ENCODE results near the gene MOV10. TPM values are rescaled to one million over a fixed set of nuclear protein-coding genes. Genes with fewer than 3 reads are reported as not detected.

The MOV10 gene
- total RNA-seq, 1 donor, result 38.7 TPM

DNA sequence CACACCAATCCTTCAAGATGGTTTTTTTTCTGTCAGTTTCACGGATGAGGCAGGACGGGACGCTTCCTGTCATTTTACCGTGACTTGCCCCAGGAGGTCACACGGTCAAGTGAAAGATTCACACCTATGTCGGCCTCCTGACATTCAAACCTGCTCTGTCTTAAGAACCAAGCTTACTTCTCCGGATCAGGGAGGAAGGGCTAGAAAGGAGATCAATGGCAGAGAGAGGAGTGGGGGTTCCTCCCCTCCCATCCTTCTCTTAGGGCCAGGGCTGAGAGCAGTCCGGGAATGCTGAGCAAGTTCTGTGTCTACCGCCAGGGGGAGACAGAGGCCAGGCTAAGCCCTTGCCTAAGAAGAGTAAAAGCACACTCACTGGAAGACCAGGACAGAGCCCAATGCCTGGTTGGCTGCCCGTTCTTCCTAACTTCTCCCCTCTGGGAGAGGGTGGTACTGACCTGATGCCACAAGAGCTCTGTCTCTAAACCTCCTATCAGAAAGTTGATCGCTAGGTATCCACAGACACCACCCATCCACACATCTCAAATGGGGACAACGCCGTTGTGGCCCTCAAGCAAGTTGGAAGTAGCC lies 41.8 kb downstream of the MOV10 start:
- H3K4me2 ChIP-seq (ENCODE audit: insufficient read depth, low read length), result peak overlapping the region; percentile 97
- H3K27me3 ChIP-seq (ENCODE audit: insufficient read depth, low read length), result no peaks in the 10 kb centered on the region
- peak; percentile 99 for DNase-seq (ENCODE audit: insufficient read length, low spot score, missing footprints)
- no peak overlapping the region for H3K27ac ChIP-seq (ENCODE audit: low read depth, low read length)
- H3K4me1 ChIP-seq (ENCODE audit: insufficient read depth, low read length), result peaks cover 12% of the 10 kb centered on the region
- peak overlapping the region; percentile 93 for H2AFZ ChIP-seq (ENCODE audit: low read length)
- H3K4me3 ChIP-seq (ENCODE audit: insufficient read depth, low read length), result peak overlapping the region; percentile 79
- H3K79me2 ChIP-seq (ENCODE audit: insufficient read depth, low read length), result no peaks in the 10 kb centered on the region
- H3K9me3 ChIP-seq (ENCODE audit: low read depth, low read length), result no peaks in the 10 kb centered on the region
- no peaks in the 10 kb centered on the region for H3K36me3 ChIP-seq (ENCODE audit: insufficient read depth, low read length)
- TF ChIP-seq, protein P1, sequence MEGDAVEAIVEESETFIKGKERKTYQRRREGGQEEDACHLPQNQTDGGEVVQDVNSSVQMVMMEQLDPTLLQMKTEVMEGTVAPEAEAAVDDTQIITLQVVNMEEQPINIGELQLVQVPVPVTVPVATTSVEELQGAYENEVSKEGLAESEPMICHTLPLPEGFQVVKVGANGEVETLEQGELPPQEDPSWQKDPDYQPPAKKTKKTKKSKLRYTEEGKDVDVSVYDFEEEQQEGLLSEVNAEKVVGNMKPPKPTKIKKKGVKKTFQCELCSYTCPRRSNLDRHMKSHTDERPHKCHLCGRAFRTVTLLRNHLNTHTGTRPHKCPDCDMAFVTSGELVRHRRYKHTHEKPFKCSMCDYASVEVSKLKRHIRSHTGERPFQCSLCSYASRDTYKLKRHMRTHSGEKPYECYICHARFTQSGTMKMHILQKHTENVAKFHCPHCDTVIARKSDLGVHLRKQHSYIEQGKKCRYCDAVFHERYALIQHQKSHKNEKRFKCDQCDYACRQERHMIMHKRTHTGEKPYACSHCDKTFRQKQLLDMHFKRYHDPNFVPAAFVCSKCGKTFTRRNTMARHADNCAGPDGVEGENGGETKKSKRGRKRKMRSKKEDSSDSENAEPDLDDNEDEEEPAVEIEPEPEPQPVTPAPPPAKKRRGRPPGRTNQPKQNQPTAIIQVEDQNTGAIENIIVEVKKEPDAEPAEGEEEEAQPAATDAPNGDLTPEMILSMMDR (IDR thresholded peaks at IDR 0.05; ENCODE audit: extremely low read depth, low read depth, low read length), result peak; percentile 99
- H4K20me1 ChIP-seq (ENCODE audit: insufficient read depth, low read length), result no peaks in the 10 kb centered on the region

DNA sequence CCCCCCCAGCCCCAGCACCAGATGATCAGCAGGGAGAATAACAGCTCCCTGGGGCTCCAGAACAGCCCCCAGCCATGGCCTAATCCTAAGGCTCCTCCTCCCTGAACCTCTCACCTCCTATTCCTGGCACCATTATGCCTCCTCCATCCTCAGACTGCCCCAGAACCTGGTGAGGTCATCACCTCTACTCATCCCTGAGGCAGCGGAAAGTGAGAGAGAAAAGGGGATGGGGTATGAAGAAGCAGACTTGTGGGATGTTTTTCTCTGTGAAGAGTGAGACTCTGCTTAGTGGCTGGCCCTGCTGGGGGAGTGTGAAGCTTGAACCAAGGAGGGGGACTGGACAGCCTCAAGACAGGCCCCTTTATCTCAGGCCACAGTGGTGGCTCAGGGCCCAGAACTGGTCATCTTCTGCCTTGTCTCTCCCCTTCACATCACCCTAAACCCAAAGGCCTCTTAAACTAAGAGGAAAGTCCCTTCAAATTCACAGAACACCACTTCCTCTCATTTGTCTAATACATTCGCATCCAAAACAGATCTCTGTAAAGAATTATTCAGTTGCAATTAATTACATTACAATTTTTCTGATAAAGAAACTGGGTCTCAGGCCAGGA lies 42.9 kb downstream of the MOV10 start:
- H3K27ac ChIP-seq (ENCODE audit: low read depth, low read length), result no peak overlapping the region
- no peak overlapping the region for H2AFZ ChIP-seq (ENCODE audit: low read length)
- no peaks in the 10 kb centered on the region for H3K36me3 ChIP-seq (ENCODE audit: insufficient read depth, low read length)
- H3K4me3 ChIP-seq (ENCODE audit: insufficient read depth, low read length), result no peak overlapping the region
- H3K4me1 ChIP-seq (ENCODE audit: insufficient read depth, low read length), result peaks cover 14% of the 10 kb centered on the region
- no peaks in the 10 kb centered on the region for H3K27me3 ChIP-seq (ENCODE audit: insufficient read depth, low read length)
- H3K79me2 ChIP-seq (ENCODE audit: insufficient read depth, low read length), result no peaks in the 10 kb centered on the region
- H4K20me1 ChIP-seq (ENCODE audit: insufficient read depth, low read length), result no peaks in the 10 kb centered on the region
- TF ChIP-seq, protein P1 (IDR thresholded peaks at IDR 0.05; ENCODE audit: extremely low read depth, low read depth, low read length), result no peak
- H3K4me2 ChIP-seq (ENCODE audit: insufficient read depth, low read length), result no peak overlapping the region
- DNase-seq (ENCODE audit: insufficient read length, low spot score, missing footprints), result peak; percentile 58
- H3K9me3 ChIP-seq (ENCODE audit: low read depth, low read length), result no peaks in the 10 kb centered on the region

DNA sequence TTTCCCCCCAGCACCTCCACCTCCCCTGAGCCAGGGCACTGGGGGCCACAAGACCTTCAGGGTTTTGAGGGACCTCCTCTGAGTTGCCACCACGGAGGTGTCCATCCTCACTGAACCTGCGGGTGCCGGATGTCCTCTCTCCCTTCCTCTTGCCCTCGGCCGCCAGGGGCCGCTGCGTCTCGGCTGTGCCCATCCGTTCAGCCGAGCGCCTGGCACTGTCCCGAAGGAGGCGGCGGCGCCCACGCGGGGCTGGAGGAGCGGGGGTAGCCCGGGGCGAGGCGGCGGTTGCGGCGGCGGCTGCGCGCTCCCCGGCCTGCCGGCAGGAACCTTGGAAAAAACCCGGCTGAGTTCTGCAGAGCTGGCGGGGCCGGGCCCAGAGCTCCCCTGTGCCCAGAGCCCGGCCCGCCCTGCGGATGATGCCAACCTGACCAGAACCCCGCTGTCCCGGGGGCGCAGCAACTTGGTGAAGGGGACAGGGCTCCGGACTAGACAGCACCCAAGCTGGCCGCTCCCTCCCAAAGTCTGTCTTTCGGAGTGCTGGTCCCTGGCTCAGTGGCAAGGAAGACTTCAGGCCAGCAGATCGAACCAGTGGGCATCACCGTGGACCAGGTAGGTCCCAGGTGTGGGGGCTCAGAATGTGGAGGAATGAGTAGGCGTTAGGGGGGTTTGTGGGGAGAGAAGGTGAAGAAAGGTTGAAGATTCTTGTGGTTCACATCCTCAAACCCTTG lies 44.4 kb downstream of the MOV10 start:
- Histone ChIP-seq H3K27ac (ENCODE audit: low read depth, low read length) (no peak overlapping the region), H2AFZ (ENCODE audit: low read length) (peak overlapping the region; percentile 86), H3K79me2 (ENCODE audit: insufficient read depth, low read length) (no peaks in the 10 kb centered on the region), H3K36me3 (ENCODE audit: insufficient read depth, low read length) (no peaks in the 10 kb centered on the region), H4K20me1 (ENCODE audit: insufficient read depth, low read length) (no peaks in the 10 kb centered on the region), H3K4me2 (ENCODE audit: insufficient read depth, low read length) (peak overlapping the region; percentile 78), H3K27me3 (ENCODE audit: insufficient read depth, low read length) (no peaks in the 10 kb centered on the region), H3K9me3 (ENCODE audit: low read depth, low read length) (no peaks in the 10 kb centered on the region), H3K4me3 (ENCODE audit: insufficient read depth, low read length) (peak overlapping the region; percentile 68), H3K4me1 (ENCODE audit: insufficient read depth, low read length) (peaks cover 26% of the 10 kb centered on the region)
- peak; percentile 98 for DNase-seq (ENCODE audit: insufficient read length, low spot score, missing footprints)
- TF ChIP-seq, protein P1 (IDR thresholded peaks at IDR 0.05; ENCODE audit: extremely low read depth, low read depth, low read length), result peak; percentile 73

DNA sequence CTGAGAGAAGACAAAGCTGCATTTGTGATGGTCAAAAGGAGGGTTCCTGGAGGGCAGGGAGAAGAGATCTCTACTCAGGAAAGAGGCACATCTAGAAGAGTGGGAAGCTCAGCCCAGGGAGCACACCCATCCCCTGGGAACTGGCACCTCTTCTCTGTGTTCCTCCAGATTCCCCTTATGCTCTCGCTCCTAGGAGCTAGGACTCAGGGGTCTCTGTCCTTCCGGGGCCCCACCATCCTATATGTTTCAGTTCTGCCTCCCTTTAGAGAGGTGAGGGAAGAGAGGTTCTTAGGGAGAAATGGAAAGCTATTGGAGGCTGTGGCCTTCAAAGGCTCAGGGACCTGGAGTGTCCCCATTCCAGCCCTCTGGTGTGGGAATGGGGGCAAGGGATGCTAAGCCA lies 45.2 kb downstream of the MOV10 start:
- Histone ChIP-seq H3K27me3 (ENCODE audit: insufficient read depth, low read length) (no peaks in the 10 kb centered on the region), H3K4me2 (ENCODE audit: insufficient read depth, low read length) (no peak overlapping the region), H3K4me1 (ENCODE audit: insufficient read depth, low read length) (peaks cover 26% of the 10 kb centered on the region), H3K27ac (ENCODE audit: low read depth, low read length) (no peak overlapping the region), H4K20me1 (ENCODE audit: insufficient read depth, low read length) (no peaks in the 10 kb centered on the region), H3K9me3 (ENCODE audit: low read depth, low read length) (no peaks in the 10 kb centered on the region), H2AFZ (ENCODE audit: low read length) (no peak overlapping the region), H3K36me3 (ENCODE audit: insufficient read depth, low read length) (no peaks in the 10 kb centered on the region), H3K79me2 (ENCODE audit: insufficient read depth, low read length) (no peaks in the 10 kb centered on the region), H3K4me3 (ENCODE audit: insufficient read depth, low read length) (no peak overlapping the region)
- TF ChIP-seq, protein P1 (IDR thresholded peaks at IDR 0.05; ENCODE audit: extremely low read depth, low read depth, low read length), result no peak
- DNase-seq (ENCODE audit: insufficient read length, low spot score, missing footprints), result peak; percentile 56
